Fibroblast of lung (primary cell): ENCODE measurements around the gene MAPKAPK2. TPM values are rescaled to one million over a fixed set of nuclear protein-coding genes. Genes with fewer than 3 reads are reported as not detected.

Experiments
- DNase-seq, 2 donors: peaks; one replicate each; pipeline versions ENCODE4 v3.0.0 to v3.0.0-alpha.2; 2010; ENCODE audit warnings: low read depth in 2 of 2
- H2AFZ ChIP-seq: 2 replicates; pipeline ENCODE4 v1.5.1; 2012; ENCODE audit warnings: low read length, control low read depth, inconsistent platforms
- H3K27ac ChIP-seq: 2 replicates; pipeline ENCODE4 v1.5.1; 2011; ENCODE audit warnings: low read length, control low read depth; ENCODE audit not compliant: insufficient read depth
- H3K27me3 ChIP-seq: 2 replicates; pipeline ENCODE4 v1.5.1; 2011; ENCODE audit warnings: mild to moderate bottlenecking, low read length; ENCODE audit not compliant: control insufficient read depth, insufficient read depth
- H3K36me3 ChIP-seq: 2 replicates; pipeline ENCODE4 v1.5.1; 2011; ENCODE audit warnings: low read length; ENCODE audit not compliant: control insufficient read depth, insufficient read depth
- H3K4me1 ChIP-seq: 2 replicates; pipeline ENCODE4 v1.5.1; 2011; ENCODE audit warnings: low read length; ENCODE audit not compliant: control insufficient read depth, insufficient read depth; ENCODE audit errors: extremely low read depth
- H3K4me2 ChIP-seq: 2 replicates; pipeline ENCODE4 v1.5.1; 2011; ENCODE audit warnings: low read length, control low read depth; ENCODE audit not compliant: insufficient read depth; ENCODE audit errors: extremely low read depth
- H3K4me3 ChIP-seq, 4 experiments: fragments of 200-600 bp in 1 of 4; sonication (generic) in 1 of 4; replicated peaks in 1 of 4; 2 replicates each; pipeline ENCODE4 v1.5.1; 2011 to 2016; ENCODE audit warnings: low read length in 4 of 4, low read depth in 3 of 4, mild to moderate bottlenecking in 3 of 4, control low read depth in 2 of 4, inconsistent platforms in 1 of 4, mixed read lengths in 1 of 4; ENCODE audit not compliant: insufficient read depth in 1 of 4; ENCODE audit errors: control extremely low read depth in 1 of 4
- H3K79me2 ChIP-seq: 2 replicates; pipeline ENCODE4 v1.5.1; 2012; ENCODE audit warnings: mild to moderate bottlenecking, low read length, inconsistent platforms; ENCODE audit not compliant: control insufficient read depth, insufficient read depth
- H3K9ac ChIP-seq: 2 replicates; pipeline ENCODE4 v1.5.1; 2011; ENCODE audit warnings: mild to moderate bottlenecking, low read length, control low read depth; ENCODE audit not compliant: insufficient read depth
- H3K9me3 ChIP-seq: 2 replicates; pipeline ENCODE4 v1.5.1; 2012; ENCODE audit warnings: low read depth, low read length; ENCODE audit not compliant: control insufficient read depth, insufficient read depth
- H4K20me1 ChIP-seq: 2 replicates; pipeline ENCODE4 v1.5.1; 2011; ENCODE audit warnings: low read length; ENCODE audit not compliant: control insufficient read depth, insufficient read depth; ENCODE audit errors: extremely low read depth
- EZH2 ChIP-seq: IDR thresholded peaks from 2 replicates; pipeline ENCODE4 v1.5.1; 2012; ENCODE audit warnings: low read length, control low read depth, mild to moderate bottlenecking; ENCODE audit errors: missing control alignments
- polyA plus RNA-seq, 2 donors: library from polyadenylated mRNA; depleted of rRNA in 1 of 2; stranded (reverse) in 1 of 2; unstranded in 1 of 2; fragments of >200 nt; gene quantifications; 2 replicates each; pipeline ENCODE4 v1.2.1, GENCODE V29; 2011 to 2012; ENCODE audit warnings: missing spikeins in 1 of 2
- total RNA-seq: library from RNA; depleted of rRNA; stranded (reverse); fragments of >200 nt; gene quantifications from 2 replicates; pipeline ENCODE4 v1.2.1, GENCODE V29; 2014
- TF ChIP-seq, protein P1 (sequence below), 2 donors: IDR thresholded peaks in 1 of 2; conservative IDR thresholded peaks in 1 of 2; 1 replicate in 1 of 2; 2 replicates in 1 of 2; pipeline ENCODE4 v1.5.1; 2011 to 2012; ENCODE audit warnings: low read length in 2 of 2, control low read depth in 1 of 2, inconsistent platforms in 1 of 2, low read depth in 1 of 2, mild to moderate bottlenecking in 1 of 2

MAPKAPK2 gene
- total and polyA plus RNA-seq, 2 donors (not counting 1 experiment from before 2014, with no cell fraction given), result 51.9 to 85.7 TPM

DNA sequence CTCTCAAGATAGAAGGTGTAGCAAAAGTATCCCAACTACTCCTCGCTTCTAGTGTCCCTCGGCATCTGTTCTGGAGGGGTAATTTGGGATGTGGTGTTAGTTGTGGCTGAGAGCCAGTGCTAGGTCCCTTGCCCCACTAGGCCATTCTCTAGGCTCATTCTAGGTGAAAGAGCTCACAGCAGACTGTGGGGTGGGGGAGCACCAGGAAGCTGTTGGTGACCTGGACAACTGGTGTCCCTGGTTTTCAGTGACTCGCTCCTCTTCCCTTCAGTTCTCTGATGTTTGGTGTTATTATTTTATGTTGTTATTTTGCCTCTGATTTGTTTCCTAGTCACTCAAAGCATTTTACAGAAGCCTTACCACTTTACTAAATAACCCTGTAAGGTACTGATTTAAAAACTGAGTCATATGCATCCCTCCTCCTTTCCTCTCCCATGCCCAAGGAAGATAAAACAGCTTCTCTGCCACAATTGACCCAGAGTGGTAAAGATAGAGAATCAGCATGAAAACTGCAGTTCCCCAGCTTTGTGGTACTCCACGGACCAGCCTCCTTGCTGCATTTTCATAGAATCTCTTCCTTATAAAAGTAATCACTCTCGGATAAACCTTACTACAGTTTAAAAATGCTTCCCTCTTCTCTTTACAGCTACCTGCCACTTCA lies 35.3 kb upstream of the MAPKAPK2 start:
- no peak overlapping the region for H3K4me3 ChIP-seq
- no peaks in the 10 kb centered on the region for H3K27me3 ChIP-seq
- no peak overlapping the region for H2AFZ ChIP-seq
- H3K79me2 ChIP-seq, result no peaks in the 10 kb centered on the region
- H3K9me3 ChIP-seq, result no peaks in the 10 kb centered on the region
- H3K4me1 ChIP-seq, result no peaks in the 10 kb centered on the region
- peaks cover 8% of the 10 kb centered on the region for H3K36me3 ChIP-seq
- H3K4me2 ChIP-seq, result no peak overlapping the region
- no peak for DNase-seq
- TF ChIP-seq, protein P1, sequence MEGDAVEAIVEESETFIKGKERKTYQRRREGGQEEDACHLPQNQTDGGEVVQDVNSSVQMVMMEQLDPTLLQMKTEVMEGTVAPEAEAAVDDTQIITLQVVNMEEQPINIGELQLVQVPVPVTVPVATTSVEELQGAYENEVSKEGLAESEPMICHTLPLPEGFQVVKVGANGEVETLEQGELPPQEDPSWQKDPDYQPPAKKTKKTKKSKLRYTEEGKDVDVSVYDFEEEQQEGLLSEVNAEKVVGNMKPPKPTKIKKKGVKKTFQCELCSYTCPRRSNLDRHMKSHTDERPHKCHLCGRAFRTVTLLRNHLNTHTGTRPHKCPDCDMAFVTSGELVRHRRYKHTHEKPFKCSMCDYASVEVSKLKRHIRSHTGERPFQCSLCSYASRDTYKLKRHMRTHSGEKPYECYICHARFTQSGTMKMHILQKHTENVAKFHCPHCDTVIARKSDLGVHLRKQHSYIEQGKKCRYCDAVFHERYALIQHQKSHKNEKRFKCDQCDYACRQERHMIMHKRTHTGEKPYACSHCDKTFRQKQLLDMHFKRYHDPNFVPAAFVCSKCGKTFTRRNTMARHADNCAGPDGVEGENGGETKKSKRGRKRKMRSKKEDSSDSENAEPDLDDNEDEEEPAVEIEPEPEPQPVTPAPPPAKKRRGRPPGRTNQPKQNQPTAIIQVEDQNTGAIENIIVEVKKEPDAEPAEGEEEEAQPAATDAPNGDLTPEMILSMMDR (conservative IDR thresholded peaks at IDR 0.05 in 1 of 2, IDR thresholded peaks at IDR 0.05 in 1 of 2; ENCODE audit: low read depth in 1 of 2, low read length in 2 of 2), result no peak
- no peak for TF ChIP-seq EZH2
- H4K20me1 ChIP-seq, result no peaks in the 10 kb centered on the region
- no peak overlapping the region for H3K27ac ChIP-seq
- no peak overlapping the region for H3K9ac ChIP-seq

DNA sequence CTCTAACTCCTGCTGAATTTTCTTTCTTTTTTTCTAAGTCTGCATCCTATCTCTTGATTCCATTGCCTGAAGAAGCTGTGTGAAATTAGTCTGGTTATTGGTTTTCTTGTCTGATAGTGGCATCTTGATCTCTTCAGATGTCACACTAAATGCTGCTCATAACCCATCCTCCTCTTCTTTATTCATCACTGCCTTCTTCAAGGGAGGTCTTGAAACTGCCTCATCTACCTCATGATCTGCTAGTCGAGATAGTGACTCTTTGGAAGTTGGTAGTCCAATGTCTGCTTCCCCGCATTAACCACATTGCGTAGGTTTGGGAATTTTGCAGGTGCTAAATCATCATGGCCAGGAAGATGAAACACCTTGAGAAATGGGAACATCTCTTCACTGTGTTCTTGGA lies 33.7 kb upstream of the MAPKAPK2 start:
- H4K20me1 ChIP-seq, result no peaks in the 10 kb centered on the region
- no peaks in the 10 kb centered on the region for H3K4me1 ChIP-seq
- no peak for TF ChIP-seq EZH2
- TF ChIP-seq, protein P1 (conservative IDR thresholded peaks at IDR 0.05 in 1 of 2, IDR thresholded peaks at IDR 0.05 in 1 of 2; ENCODE audit: low read depth in 1 of 2, low read length in 2 of 2), result no peak
- no peaks in the 10 kb centered on the region for H3K9me3 ChIP-seq
- no peak overlapping the region for H2AFZ ChIP-seq
- no peak overlapping the region for H3K27ac ChIP-seq
- no peak overlapping the region for H3K9ac ChIP-seq
- DNase-seq, result no peak
- H3K27me3 ChIP-seq, result no peaks in the 10 kb centered on the region
- H3K79me2 ChIP-seq, result no peaks in the 10 kb centered on the region
- no peak overlapping the region for H3K4me3 ChIP-seq
- peaks cover 8% of the 10 kb centered on the region for H3K36me3 ChIP-seq
- H3K4me2 ChIP-seq, result no peak overlapping the region

DNA sequence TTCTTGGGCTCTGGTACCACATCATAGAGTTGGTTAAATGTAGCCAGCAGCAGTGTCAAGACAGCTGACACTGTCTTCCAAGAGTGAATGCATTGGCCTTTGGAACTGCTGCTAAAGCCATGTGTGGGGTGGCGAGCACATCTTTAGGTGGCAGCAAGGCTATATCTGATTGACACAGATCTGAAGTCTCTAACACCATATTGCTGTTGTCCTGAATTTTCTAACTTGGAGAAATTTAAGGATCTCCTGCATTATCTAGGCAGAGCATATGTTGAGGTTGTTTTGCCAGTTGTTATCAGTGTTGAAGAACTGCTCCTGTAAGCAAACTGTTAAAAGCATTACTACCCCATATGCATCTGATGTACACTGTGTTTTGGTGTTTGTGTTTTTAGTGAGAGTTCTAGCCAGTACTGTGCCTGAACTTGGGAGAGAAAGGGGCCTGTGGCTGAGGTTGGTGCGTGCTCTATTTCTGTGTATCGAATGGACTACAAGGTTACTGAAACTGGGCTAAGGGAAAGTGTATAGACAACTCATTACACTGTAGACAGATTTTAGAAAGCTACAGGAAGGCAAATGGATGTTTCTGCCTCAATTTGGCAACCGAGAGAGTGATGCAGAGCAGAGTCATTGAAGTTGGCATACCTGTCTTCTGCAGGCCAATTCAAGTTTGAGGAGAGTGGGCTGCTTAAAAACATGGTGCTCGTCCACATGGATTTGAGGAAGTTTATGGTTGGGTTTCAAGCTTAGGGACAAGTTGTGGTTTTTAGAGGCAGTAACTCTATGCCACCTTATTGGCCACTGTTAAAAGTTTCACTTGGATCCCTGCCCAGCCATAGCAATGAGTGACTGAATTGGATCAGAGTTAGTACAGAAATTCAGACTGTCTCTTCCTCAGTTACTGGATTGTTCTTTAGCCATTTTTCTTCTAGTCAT lies 32.5 kb upstream of the MAPKAPK2 start:
- DNase-seq, result no peak
- no peak overlapping the region for H3K27ac ChIP-seq
- H3K9me3 ChIP-seq, result no peaks in the 10 kb centered on the region
- no peak for TF ChIP-seq EZH2
- TF ChIP-seq, protein P1 (conservative IDR thresholded peaks at IDR 0.05 in 1 of 2, IDR thresholded peaks at IDR 0.05 in 1 of 2; ENCODE audit: low read depth in 1 of 2, low read length in 2 of 2), result no peak
- no peaks in the 10 kb centered on the region for H4K20me1 ChIP-seq
- H3K4me2 ChIP-seq, result no peak overlapping the region
- no peaks in the 10 kb centered on the region for H3K79me2 ChIP-seq
- no peaks in the 10 kb centered on the region for H3K4me1 ChIP-seq
- H3K9ac ChIP-seq, result no peak overlapping the region
- H3K36me3 ChIP-seq, result peaks cover 8% of the 10 kb centered on the region
- no peak overlapping the region for H3K4me3 ChIP-seq
- no peak overlapping the region for H2AFZ ChIP-seq
- H3K27me3 ChIP-seq, result no peaks in the 10 kb centered on the region
